ENCODE measurements around the gene RABGEF1.

DNA sequence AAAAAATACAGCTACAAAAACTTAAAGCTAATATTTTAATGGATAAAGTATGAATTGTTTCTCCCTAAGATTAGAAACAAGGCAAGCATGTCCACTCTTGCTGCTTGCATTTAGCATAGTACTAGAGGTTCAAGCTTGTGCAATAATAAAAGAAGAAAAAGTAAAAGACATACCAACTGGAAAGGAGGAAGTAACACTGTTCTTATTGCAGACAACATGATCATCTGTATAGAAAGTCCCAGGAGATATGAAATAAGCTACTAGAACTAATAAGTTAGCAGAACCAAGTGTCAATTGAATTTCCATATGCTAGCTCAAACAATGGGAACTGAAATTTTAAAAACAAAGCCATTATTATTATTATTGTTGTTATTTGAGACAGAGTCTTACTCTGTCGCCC, 20.0 kb upstream of the RABGEF1 start:
- TF ChIP-seq EP300 (IDR thresholded peaks at IDR 0.05) (no peak), CTCF (IDR thresholded peaks at IDR 0.05) (no peak)
